MV-4-11 (cell line): ENCODE measurements around the gene PRDM16.

ENCODE experiments used
- DNase-seq: peaks from one replicate; lab custom pipeline; 2025; lab: John Stamatoyannopoulos, UW

The PRDM16 gene

DNA sequence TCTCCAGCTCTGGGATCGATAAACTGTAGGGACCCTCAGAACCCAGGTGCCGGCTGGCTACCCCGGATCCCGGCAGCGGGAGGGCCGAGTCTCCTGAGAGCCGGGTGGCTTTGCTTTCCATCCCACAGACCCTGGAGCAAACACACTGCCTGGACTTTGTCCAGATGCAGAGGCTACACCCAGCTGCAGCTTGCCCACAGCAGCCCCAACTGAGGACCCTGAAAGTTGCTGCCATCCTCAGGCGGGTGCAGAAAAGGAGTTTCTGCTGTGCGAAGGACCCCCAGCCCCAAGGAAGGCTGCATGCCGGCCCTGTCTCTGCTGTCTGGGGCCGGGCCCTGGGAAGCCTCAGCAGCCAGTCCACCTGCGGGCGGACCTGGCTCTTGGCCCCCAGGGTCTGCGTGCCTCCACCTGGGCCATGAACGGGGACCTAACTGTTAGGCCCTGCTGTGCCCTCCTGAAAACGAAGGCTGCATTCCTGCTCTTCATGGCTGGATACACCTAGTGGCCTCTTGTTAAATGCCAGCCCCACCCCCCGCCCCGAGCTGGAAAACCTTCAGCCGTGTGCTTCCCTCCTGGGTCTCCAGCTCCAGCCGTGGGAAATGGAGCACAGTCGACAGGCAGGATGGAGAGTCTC, 287.9 kb downstream of the PRDM16 start:
- DNase-seq = no peak

DNA sequence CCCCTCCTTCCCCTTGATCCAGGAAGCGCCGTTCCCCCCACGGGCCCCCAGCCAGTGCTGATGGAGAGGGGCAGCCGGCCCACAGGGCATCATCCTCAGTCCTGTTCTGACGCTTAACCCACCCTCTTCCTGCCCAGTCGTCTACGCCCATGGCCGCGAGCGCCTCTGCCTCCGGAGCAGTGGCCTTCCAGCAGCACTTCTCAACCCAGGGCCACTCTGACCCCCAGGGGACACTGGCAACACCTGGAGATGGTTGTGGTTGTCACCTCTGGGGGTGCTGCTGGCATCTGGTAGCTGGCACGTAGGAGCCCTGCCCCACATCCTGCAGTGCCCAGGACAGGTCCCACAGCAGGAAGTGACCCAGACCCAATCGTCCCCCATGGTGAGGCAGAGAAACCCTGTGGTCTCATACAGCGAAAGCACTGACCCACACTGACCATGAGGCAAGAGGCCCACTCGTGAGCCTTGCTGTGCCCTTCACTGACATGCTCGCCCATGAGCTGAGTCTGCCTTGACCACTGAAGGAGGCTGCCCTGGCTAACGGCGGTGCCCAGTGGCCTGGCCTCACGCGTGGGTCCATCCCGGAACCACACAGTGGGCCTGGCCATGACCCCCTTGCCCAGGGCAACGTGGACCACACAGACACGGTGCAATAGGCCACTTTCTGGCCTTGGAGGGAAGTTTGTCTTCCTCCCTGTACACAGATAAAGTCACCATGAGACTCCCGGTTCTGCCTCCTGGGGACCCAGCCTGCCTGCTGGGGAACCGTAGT, 288.7 kb downstream of the PRDM16 start:
- DNase-seq = no peak

DNA sequence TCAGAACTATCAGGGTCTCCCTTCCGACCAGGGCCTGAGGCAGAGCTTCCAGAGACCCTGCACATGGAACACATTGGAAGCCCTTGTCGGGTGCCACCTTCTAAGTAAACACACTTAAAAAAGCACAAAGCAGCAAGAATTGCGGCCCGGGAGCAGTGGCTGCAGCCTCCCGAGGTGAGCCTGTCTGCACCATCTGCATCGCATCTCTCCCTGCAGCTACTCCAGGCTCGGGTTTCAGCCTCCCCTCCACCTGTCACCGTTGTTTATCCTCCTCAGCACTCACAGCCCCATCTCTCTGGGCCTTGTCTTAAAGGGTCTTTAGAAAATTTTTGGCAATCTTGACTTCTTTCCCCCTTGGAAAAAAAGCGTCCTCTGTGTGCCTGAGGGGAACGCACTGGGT, 290.3 kb downstream of the PRDM16 start:
- DNase-seq = no peak

DNA sequence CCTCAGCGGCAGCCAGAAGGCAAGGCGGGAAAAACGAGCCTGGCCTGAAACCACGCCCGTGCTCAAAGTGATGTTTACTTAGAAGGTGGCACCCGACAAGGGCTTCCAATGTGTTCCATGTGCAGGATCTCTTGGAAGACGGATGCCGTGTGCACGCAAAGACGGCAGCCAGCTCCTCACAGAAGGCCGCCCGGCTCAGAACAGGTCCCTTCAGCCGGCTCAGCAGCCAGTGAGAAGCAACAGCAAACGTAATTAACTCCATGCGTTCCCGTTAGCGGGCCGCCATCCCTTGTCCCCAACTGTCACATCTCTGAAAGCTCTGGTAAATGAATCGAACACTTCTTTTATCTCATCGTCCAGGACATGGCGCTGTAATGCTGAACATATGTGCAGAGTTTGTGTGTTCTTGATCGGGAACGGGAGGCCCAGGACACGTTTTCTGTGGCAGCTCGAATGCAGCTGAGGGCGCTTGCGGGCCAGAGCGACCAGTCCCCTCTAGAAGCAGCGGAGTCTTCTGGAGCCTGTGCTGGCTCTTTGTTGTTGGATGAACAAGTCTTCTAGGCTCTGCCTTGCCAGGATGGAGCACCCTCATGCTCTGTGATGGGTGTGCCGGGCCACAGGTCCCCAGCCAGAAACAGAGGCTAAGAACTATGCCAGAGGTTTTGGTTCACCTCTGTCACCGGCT, 290.9 kb downstream of the PRDM16 start:
- DNase-seq = no peak

DNA sequence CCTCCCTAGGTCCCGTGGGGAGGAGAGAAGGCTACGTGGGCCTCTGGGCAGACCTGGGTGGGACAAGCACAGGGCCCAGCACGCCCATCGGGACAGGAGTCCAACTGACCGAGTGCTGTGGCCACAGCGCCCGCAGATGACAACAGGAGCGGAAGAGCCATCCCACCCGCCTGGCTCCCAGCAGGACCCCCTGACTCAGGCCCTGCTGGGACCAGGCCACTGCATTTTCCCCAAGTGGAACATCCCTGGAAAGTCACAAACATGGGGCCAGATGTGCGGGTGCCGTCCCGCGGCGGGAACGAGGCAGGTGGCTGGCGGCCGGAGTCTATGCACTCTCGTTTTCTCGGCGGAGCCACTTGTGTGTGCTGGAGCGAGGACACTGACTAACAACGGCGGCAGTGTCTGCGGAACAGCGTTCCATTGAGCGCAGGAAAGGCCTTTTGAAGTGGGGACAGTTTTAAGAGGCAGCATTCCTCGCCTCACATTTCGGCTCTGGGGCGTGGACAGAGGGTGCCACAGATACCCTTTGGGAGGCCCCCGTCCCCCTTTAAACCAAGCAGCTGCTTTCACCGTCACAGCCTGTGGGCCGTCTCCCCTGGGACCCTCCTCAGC, 291.7 kb downstream of the PRDM16 start:
- no peak for DNase-seq

DNA sequence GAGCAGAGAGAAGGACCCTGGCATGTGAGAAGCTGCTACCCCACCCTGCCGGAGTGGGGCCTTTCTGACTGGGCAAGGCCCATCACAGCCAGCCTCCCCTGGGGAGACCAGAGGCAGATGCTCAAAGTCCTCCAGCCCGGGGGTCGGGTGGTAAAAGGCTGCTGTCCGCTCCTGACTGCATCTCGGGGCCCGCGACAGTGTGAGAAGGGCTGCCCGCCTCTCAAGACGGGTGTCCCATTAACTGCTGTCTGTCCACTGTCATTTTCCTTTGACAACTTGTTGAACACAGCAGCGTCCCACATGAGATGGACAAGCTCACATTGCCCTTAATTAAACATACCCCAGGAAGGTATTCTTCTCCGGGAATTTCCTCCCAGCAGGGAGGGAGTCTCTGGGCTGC, 294.0 kb downstream of the PRDM16 start:
- no peak for DNase-seq

DNA sequence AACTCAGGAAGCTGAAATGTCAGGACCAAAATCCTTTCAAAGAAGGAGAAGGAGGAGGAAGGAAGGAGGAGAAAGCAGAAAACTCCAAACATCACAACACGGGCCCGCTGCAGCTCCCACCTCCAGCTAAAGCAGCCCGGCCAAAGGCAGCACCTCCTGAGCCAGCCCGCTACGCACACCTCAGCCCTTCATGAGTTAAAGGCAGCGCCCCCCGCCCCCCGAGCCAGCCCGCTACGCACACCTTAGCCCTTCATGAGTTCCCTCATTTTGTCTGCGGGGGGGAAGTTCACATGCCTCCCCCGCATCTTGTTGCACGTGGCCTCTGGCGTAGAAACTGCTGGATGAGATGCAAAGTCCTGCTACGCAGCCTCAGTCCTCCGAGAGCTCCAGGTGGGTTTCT, 294.8 kb downstream of the PRDM16 start:
- no peak for DNase-seq

DNA sequence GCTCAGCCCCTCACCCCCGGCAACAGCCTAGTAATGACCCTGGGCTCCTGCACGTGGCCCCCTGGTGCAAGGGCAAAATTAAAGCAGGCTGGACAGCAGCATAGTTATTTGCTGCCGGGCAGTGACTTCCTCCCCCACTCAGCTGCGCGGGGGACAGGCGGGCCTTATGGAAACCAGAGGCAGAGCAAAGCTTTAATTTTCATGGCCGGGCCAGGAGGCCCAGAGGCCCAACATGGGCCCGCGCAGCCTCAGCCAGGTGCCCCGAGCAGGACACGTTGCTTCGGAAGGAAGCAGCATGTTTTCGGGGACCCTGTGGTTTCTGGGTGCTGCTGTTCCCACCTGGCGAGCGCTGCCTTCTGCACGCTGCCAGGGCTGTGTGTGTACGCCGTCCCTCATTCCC, 295.5 kb downstream of the PRDM16 start:
- no peak for DNase-seq

DNA sequence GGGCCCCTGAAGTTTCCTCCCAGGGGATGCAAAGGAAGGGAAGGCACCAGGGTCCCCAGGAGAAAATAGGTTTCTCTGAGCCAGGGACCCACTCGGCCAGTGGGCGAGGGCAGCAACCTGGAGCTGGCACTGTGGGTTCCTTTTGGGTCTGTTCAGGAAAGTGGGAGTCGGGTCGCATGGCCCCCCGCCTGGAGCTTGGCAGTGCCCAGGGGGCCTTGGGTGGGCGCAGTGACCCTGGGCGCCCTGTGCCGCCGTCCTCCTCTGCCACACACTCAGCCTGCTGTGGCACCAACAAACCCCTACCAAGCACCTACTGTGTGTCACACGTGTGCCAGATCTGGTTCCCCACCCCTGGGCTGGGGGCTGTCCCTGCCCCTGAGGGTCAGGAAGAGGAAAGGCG, 296.0 kb downstream of the PRDM16 start:
- no peak for DNase-seq

DNA sequence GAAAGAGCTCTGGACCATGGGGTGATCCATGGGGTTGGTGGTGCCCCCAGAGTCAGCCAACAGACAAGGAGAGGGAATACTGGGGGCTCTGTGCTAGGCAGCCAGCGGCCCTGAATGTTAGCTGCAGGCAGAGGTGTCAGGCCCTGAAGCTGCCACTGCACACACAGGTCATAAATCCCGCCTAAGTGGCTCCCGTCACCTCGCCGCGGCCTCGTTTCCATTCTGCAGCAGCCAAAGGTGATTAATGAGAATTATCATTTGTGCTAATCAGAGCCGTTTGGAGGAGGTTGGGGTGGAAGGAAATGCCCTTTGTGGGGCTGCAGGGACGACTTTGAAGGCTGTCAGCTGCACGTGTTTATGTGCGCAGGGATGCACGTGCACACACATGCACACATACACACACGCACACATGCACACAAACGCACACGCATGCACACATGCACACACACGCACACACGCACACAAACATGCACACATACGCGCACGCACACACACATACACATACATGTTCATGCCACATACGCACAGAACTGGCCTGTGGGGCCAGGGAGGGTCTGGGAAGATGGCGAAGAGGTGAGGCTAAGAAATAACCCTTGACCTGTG, 296.6 kb downstream of the PRDM16 start:
- no peak for DNase-seq

DNA sequence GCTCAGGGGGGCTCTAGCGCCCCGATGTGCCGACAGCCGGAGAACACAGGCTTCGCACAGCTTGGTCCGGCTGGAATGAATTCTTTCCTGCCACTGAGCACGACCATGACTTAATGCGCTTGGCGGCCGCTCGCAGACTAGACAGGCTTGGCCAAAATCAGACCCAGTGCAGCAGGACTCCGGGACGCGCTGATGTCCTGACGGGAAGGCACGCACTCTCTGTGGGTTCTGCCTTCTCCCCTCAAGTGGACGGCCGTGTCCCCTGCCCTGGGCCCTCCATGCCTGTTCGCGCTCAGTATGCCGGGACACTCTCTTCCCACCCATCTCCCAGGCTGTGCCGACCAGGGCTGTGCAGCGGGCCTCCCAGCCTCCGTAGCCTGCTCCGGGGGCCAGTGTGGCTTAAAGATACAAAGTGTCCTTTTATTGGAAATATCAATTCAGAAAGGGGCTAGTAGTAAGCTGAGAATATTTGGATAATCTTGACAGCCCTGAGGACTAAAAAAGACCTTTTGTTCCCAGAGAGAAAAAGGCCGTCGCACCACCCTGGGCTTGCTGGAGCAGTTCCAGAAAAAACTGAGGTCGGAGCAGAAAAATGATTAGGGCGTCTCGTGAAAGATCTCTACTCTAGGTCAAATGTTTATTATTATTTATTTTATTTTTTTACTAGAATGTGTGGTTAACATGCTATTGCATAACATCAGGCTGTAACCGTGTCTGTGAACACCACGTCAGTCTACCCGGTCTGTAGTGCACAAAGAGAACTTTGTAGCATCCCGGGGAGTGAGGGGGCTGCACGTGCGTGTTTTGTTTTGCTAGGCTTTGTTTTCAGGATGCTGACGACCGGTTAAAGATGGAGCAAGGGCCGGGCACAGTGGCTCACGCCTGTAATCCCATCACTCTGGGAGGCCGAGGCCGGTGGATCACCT, 297.4 kb downstream of the PRDM16 start:
- no peak for DNase-seq

DNA sequence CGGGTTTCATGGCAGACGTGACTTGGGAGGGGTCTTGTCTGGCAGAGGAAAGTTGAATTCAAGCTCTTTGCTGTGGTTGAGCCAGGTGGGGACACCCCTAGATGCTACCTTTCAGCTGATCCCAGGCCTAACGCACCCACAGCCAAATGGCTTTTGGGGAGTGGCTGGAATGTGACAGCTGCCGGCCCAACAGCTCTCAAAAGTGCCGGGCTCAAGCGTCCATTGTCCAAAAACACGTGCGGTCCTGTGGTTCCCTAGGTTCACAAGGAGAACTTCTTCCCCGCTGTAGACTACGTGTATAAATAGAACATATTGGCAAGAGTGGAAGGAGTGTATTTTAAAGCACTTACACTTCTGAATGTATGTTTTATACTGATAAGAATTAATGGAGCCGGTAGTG, 298.4 kb downstream of the PRDM16 start:
- no peak for DNase-seq

DNA sequence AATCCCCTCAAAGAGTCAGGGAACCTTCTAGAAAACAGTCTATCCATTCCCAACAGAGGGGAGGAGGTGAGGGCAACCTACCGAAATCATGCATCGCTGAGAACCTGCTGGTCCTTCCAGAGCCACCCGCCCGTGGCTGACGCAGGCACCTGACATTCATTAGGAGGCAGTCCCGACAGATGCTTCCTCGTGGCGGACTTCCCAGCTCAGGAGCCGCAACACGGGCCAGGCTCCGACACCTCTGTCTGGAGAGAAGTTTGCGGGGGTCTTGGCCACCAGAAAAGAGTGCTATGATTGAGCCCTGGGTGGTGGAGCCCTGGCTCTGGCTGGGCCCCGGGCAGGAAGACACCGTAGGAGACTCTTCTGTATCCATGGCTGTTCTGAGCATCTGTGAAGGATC, 299.1 kb downstream of the PRDM16 start:
- DNase-seq = no peak

DNA sequence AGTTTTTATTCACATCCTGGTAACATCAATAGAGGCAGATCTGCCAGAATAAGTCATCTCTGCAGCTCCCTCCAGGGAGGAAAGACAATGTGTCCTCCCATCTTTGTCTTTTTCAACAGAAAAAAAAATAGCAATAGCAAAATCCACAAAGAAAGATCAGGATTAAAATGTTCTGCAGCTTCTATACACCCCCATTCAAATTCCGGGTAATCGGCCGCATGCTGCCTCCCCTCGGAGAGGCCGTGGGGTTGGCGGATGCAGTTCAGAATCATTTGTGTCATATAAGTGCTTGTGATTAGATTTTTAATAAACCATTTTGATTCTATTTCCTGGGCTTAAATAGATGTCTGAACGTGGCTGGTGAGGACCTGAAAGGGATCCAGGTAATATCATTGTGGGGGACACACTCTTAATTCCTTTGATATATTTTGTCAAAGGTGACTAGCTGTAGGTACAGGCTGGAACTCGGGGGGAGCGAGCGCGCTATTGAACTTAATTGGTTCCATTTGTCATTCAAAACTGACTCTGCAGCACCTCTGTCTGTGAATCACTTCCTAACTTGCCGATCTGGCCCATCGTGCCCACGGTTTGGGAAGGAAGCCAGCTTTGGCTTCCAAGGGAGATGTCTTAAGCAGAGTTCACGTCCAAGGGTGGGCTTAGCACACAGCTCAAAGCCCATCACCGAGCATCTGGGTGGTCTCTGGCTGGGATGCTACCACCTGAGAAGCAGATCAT, 299.9 kb downstream of the PRDM16 start:
- no peak for DNase-seq

DNA sequence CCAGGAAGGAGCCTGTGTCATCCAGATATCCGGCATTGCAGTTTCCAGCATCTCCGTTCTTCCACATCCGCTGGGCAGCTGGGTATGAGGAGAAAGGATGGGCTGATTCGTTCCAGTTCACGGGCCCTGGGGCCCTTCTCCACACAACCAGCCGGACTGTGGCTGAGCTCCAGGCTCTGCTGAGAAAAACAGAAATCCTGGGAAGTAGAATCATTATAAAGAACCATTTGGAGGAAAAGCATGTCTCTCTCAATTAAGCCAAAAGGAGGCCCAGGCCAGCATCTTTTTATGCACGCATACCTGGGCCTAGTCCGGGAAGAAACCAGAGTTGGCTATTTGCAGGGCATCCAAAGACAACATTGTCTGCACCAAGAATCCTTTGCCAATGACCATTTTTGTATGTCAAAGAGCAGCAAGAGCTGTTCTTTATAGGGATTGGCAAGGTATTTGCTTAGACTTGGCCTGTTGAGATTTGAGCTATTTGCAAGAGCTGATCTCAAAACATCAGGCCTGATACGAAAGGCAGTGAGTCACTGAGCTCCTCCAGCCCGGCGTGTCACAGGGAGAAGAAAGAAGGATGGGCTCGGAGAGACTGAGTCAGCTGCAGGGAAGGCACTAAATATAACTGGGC, 300.6 kb downstream of the PRDM16 start:
- no peak for DNase-seq

DNA sequence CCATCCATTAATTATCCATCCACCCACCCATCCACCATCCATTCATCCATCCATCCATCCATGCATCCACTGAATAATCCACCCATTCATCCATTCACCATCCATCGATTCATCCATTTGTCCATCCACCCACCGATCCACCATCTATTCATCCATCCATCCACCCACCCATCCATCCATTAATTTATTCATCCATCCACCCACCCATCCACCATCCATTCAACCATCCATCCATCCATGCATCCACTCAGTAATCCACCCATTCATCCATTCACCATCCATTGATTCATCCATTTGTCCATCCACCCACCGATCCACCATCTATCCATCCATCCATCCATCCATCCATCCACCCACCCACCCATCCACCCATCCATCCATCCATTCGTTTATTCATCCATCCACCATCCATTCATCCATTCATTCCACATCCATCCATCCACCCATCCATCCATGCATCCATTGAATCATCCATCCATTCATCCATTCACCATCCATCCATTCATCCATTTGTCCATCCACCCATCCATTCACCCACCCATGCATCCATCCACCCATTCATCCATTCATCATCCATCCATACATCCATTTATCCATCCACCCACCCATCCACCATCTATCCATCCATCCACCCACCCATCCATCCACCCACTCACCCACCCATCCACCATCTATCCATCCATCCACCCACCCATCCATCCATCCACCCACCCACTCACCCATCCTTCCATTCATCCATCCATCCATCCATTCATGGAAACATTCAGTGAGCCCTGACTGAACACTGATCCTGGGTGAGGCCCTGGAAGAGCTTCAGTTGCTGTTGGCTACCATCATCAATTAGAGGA, 302.1 kb downstream of the PRDM16 start:
- DNase-seq = no peak

DNA sequence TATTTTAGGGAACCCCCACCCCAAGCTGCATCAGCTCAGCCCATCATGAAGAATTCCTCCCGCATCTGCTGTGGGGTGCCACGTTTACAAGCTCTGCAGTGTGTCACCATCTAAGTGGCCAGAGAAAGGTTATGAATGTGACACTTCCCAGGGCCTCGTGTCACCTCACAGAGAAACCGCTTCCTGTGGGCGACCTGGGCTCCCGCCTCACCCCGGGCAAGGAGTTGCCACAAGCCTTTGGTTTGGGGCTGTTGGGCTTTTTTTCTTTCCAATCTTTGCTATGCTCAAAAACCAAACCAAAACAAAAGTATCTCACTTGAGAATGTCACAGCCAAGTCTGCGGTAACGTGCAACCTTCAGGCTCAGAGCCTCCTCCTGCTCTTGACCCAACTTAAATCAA, 303.3 kb downstream of the PRDM16 start:
- no peak for DNase-seq

DNA sequence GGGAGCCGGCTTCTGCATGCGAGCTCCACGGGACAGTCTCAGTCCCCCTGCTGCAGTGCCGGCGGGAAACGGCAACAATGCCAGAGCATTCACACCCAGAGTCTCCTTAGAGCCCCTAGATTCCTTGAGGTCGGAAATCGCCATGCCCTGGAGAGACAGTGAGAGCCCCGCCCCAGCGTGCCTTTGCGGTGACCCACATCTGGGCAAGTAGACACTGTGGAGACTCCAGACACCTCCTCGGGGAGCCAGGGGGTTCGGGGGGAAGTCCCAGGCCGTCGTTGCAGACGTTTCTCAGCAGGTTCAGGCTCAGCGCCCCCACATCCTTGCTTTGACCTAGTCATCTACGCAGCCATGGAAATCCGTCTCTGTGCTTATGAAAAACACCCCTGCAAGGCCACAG, 304.2 kb downstream of the PRDM16 start:
- no peak for DNase-seq

DNA sequence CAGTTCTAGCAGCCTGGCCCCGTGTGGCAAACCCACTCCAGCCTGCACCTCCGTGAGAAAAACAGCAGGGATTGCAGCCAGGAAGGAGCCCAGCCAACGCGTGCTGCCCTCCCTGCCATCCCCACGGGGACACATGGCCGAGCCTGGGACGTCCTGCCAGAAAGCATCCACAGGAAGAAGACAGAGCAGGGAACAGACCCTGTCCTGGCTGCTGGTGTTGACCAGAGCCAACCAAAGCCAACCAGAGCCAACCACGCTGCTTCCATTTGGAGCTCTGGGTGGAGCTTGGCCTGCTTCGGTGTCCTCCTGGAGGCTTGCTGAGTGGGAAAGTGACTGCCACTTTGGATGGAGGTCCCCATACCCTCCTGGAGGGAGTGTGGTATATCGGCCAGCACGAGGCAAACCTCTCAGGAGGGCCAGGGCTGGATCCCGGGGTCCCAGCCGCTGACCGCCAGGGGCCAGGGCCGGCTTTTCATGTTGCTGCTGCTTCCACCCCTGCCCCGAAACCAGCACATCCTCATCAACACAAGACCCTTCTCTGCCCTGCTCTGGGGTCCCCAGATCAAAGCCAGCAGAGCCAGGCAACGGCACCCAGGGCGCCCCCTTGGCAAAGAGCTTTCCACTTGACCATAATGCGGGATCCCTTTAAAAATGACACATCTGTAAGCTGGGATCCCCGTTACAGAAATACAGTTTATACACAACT, 304.9 kb downstream of the PRDM16 start:
- no peak for DNase-seq
